Retina (tissue), 1 donor: ENCODE results near the gene SPATA6L.

Experiments used
- DNase-seq: peaks from one replicate; pipeline ENCODE4 v3.0.0-alpha.2; 2016

SPATA6L gene

GRCh38 chr9:4666042-4666699 lies at the start of gene SPATA6L:
SPATA6L (minus strand) TSS chr9:4666480; CDS start chr9:4666250, 230 bp downstream.
- DNase-seq, result peak; percentile 83

- no peak for DNase-seq
These were observed 48.2 kb upstream of the SPATA6L start for GRCh38 chr9:4714266-4715016.

GRCh38 chr9:4713849-4714248 lies 47.6 kb upstream of the SPATA6L start:
- DNase-seq, result no peak

- no peak for DNase-seq
These were observed 43.1 kb upstream of the SPATA6L start for GRCh38 chr9:4709380-4709779.

GRCh38 chr9:4706971-4707622 lies 40.8 kb upstream of the SPATA6L start:
- DNase-seq, result no peak

- no peak for DNase-seq
These were observed 39.7 kb upstream of the SPATA6L start for GRCh38 chr9:4706021-4706420.

GRCh38 chr9:4704129-4704528 lies 37.8 kb upstream of the SPATA6L start:
- DNase-seq, result no peak

GRCh38 chr9:4701526-4701925 lies 35.2 kb upstream of the SPATA6L start:
- no peak for DNase-seq

GRCh38 chr9:4700932-4701331 lies 34.7 kb upstream of the SPATA6L start:
- no peak for DNase-seq

- DNase-seq, result no peak
These were observed 33.8 kb upstream of the SPATA6L start for GRCh38 chr9:4700091-4700490.

GRCh38 chr9:4691795-4692194 lies 25.5 kb upstream of the SPATA6L start:
- DNase-seq, result no peak

GRCh38 chr9:4690144-4690543 lies 23.9 kb upstream of the SPATA6L start:
- no peak for DNase-seq

GRCh38 chr9:4689687-4690104 lies 23.4 kb upstream of the SPATA6L start:
- no peak for DNase-seq

GRCh38 chr9:4689021-4689420 lies 22.7 kb upstream of the SPATA6L start:
- no peak for DNase-seq

GRCh38 chr9:4686584-4686983 lies 20.3 kb upstream of the SPATA6L start:
- no peak for DNase-seq

GRCh38 chr9:4686112-4686511 lies 19.8 kb upstream of the SPATA6L start:
- DNase-seq, result no peak

GRCh38 chr9:4684820-4685219 lies 18.5 kb upstream of the SPATA6L start:
- DNase-seq, result no peak

- no peak for DNase-seq
These were observed 14.5 kb upstream of the SPATA6L start for GRCh38 chr9:4680750-4681149.

- no peak for DNase-seq
These were observed 13.9 kb upstream of the SPATA6L start for GRCh38 chr9:4680173-4680525.

GRCh38 chr9:4679268-4680172 lies 13.2 kb upstream of the SPATA6L start, which contains the start of gene CDC37L1:
CDC37L1 (plus strand) TSS chr9:4679569; CDS start chr9:4679768, 199 bp downstream.
- DNase-seq, result peak; percentile 99

- DNase-seq, result peak; percentile 84
These were observed 12.5 kb upstream of the SPATA6L start for GRCh38 chr9:4678679-4679267.

GRCh38 chr9:4677392-4677791 lies 11.1 kb upstream of the SPATA6L start:
- DNase-seq, result no peak
